Pancreas (tissue), 10 donors: Measurements from ENCODE around the gene HSPB2. TPM values are rescaled to one million over a fixed set of nuclear protein-coding genes. Genes with fewer than 3 reads are reported as not detected.

Source experiments
- ATAC-seq, 4 donors: fragments of 200-7000 bp; cut with Tn5 transposase; one replicate each; pipeline versions ENCODE4 v1.8.0 to v1.9.1; 2020; ENCODE audit warnings: mild to moderate bottlenecking in 4 of 4, moderate library complexity in 4 of 4
- DNase-seq, 6 donors: peaks; one replicate each; pipeline ENCODE4 v3.0.0-alpha.2; 2020
- FAIRE-seq: peaks from 2 replicates; lab custom pipeline; 2012; peaks lifted over from hg19 to GRCh38; lab: Jason Lieb, UNC
- H3K27ac ChIP-seq, 4 donors: fragments of 200-600 bp; sonication (generic); 1 replicate in 3 of 4; 2 replicates in 1 of 4; pipeline versions ENCODE4 v1.5.0 to v1.8.0; 2020
- H3K27me3 ChIP-seq, 4 donors: fragments of 200-600 bp; one replicate each; pipeline ENCODE4 v1.8.0; 2021
- H3K36me3 ChIP-seq, 3 donors: fragments of 200-600 bp; sonication (generic) in 1 of 3; one replicate each; pipeline versions ENCODE4 v1.5.0 to v1.8.0; 2020 to 2021
- H3K4me1 ChIP-seq, 3 donors: fragments of 200-600 bp; one replicate each; pipeline ENCODE4 v1.8.0; 2021
- H3K4me3 ChIP-seq, 4 donors: fragments of 200-600 bp; sonication (generic) in 2 of 4; one replicate each; pipeline versions ENCODE4 v1.5.0 to v1.8.0; 2020 to 2021
- H3K9me3 ChIP-seq, 4 donors: fragments of 200-600 bp; one replicate each; pipeline ENCODE4 v1.8.0; 2021
- WGBS, 2 donors: extraction: QIAGEN DNeasy Blood & Tissue Kit; methylation state at CpG; one replicate each; pipeline ENCODE4 v1.1.7; 2013; 5-methylcytosine and 5-hydroxymethylcytosine counted together
- intact Hi-C, 3 donors: fragments of 100-400 bp; cut with DNase I; formaldehyde crosslinking; loops; one replicate each; pipeline versions ENCODE4 v1.11.1 to v1.14.2; 2022
- polyA plus RNA-seq, 2 donors: library from polyadenylated mRNA; stranded (reverse); fragments of 200-250 nt; gene quantifications; one replicate each; pipeline ENCODE4 v1.2.3, GENCODE V29; 2013
- total RNA-seq, 6 donors: library from RNA; stranded (reverse); fragmentation: NEBNext Ultra II Directional in 4 of 6; extraction: Animal tissue kit (Norgen Biotek cat#: 25700) in 4 of 6; gene quantifications; one replicate each; pipeline versions ENCODE4 v1.2.1 to v1.2.4, GENCODE V29; 2021 to 2023
- TF ChIP-seq, protein P1 (sequence below), 4 donors: fragments of 200-600 bp; sonication (generic) in 3 of 4; IDR thresholded peaks; one replicate each; pipeline versions ENCODE4 v1.5.0 to v1.8.0; 2021; ENCODE audit warnings: antibody characterized with exemption in 4 of 4
- donor health status: healthy with polysubstance abuse.
- donor health status: DM: no; HTN: no; CAD: no; lungs with moderate emphysema.
- donor health status: DM: no; HTN: no; CAD: no.
- donor health status: control.
- donor health status: control.
- donor health status: Bipolar disorder and iron deficiency.
- donor health status: DM: yes; HTN: yes; CAD: no.
- donor health status: DM: no; HTN: no; CAD: no.
- donor health status: DM: no; HTN: no; CAD: no.
- donor health status: DM: yes; HTN: yes; CAD: no.

The HSPB2 gene
- total and polyA plus RNA-seq, 8 donors: 0.32 to 1.5 (median 0.78) TPM; not detected in 1

GRCh38 chr11:111957663-111958444 is 45.3 kb downstream of the HSPB2 start:
- intact Hi-C loops: no loop called here
- H3K27me3 ChIP-seq: no peaks in the 10 kb centered on the region
- H3K4me3 ChIP-seq: no peak overlapping the region
- H3K36me3 ChIP-seq: no peaks in the 10 kb centered on the region
- no peaks in the 10 kb centered on the region for H3K9me3 ChIP-seq
- H3K4me1 ChIP-seq: peaks cover 0 to 17% (median 15%) of the 10 kb centered on the region in 3 donors
- TF ChIP-seq, protein P1, sequence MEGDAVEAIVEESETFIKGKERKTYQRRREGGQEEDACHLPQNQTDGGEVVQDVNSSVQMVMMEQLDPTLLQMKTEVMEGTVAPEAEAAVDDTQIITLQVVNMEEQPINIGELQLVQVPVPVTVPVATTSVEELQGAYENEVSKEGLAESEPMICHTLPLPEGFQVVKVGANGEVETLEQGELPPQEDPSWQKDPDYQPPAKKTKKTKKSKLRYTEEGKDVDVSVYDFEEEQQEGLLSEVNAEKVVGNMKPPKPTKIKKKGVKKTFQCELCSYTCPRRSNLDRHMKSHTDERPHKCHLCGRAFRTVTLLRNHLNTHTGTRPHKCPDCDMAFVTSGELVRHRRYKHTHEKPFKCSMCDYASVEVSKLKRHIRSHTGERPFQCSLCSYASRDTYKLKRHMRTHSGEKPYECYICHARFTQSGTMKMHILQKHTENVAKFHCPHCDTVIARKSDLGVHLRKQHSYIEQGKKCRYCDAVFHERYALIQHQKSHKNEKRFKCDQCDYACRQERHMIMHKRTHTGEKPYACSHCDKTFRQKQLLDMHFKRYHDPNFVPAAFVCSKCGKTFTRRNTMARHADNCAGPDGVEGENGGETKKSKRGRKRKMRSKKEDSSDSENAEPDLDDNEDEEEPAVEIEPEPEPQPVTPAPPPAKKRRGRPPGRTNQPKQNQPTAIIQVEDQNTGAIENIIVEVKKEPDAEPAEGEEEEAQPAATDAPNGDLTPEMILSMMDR (IDR thresholded peaks at IDR 0.05): no peak
- WGBS, 2 donors: 87 to 94% methylated on average over 12 of the region's 12 CpGs
- no peak overlapping the region for H3K27ac ChIP-seq
- DNase-seq: no peak
- FAIRE-seq: no peak
- ATAC-seq: no peak

- ATAC-seq (peak; percentile 92 to 97 (median 96)), DNase-seq (peak in 4 of 6 donors; percentile 47 to 81 (median 66))
These were observed 48.4 kb downstream of the HSPB2 start for GRCh38 chr11:111960916-111961315.

DNA sequence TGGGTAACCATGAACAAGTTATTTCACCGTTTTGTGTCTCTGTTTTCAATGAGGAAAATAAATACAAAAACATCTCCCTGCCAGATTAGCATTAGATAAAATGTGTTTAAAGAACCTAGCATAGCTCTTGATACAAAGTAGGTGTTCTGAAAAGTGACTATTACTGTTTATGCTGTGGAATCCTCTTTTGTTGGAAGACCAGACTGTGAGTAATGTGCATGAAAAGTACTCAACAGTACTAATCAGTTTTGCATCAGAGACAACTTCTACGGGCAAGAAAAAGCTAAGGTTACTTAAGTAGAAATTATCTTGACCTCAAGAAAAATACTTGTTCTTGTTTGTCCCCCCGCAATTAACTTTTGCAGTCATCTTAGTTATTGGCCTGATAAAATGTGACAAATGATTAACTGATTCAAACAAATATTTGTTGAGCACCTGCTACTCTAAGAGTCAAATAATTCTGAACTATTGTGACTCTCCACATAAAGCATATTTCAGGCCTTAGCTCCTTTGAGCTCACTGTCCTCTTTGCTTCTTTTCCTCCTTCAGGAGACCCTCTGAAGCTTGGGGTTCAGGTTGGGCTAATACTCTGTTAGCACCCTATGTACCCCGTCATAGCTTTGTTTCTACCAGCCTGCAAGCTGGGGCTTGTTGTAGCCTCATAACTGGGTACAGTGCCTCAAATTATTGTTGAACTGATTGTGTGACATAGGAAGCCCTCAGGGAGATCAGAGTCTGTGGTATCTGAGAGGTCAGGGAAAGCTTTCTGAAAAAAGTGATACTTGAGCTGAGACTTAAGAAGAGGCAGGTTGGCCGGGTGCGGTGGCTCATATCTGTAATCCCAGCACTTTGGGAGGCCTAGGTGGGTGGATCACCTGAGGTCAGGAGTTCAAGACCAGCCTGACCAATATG is 49.1 kb downstream of the HSPB2 start:
- TF ChIP-seq, protein P1 (IDR thresholded peaks at IDR 0.05): no peak
- Histone ChIP-seq H3K36me3 (no peaks in the 10 kb centered on the region), H3K4me1 (peaks cover 0 to 17% (median 15%) of the 10 kb centered on the region in 3 donors), H3K4me3 (no peak overlapping the region), H3K9me3 (no peaks in the 10 kb centered on the region), H3K27me3 (no peaks in the 10 kb centered on the region), H3K27ac (peak overlapping the region in 1 of 4 donors; percentile 25)
- intact Hi-C loops: no loop called here
- 56 to 64% methylated on average over 6 of the region's 6 CpGs for WGBS, 2 donors
- DNase-seq: no peak
- FAIRE-seq: no peak
- peak in 2 of 4 donors; percentile 14 to 18 for ATAC-seq

More at GRCh38 chr11:111960916-111961315, 48.4 kb downstream of the HSPB2 start:
- TF ChIP-seq, protein P1 (IDR thresholded peaks at IDR 0.05): no peak
- WGBS, 2 donors: 24 to 32% methylated on average over 5 of the region's 5 CpGs
- Histone ChIP-seq H3K9me3 (no peaks in the 10 kb centered on the region), H3K36me3 (no peaks in the 10 kb centered on the region), H3K4me3 (no peak overlapping the region), H3K4me1 (peaks cover 0 to 17% (median 15%) of the 10 kb centered on the region in 3 donors), H3K27me3 (no peaks in the 10 kb centered on the region), H3K27ac (peak overlapping the region in 3 of 4 donors; percentile 16 to 28 (median 25))
- FAIRE-seq: no peak
- intact Hi-C loops: no loop called here

Other genes starting within 250 kb of the HSPB2 start
- gene PPP2R1B, start 146.3 kb upstream of the HSPB2 start, total RNA-seq: 10 to 100 TPM; 23.2 to 50.1 (median 34.5) TPM
- 10 to 100 TPM; 12.6 to 15.9 TPM for gene PPP2R1B, start 146.3 kb upstream of the HSPB2 start, polyA plus RNA-seq
- 10 to 100 TPM; 15.7 to 25.7 (median 21.8) TPM for gene ALG9, start 41.2 kb upstream of the HSPB2 start, total RNA-seq
- 10 to 100 TPM; 19.8 to 37.0 TPM for gene ALG9, start 41.2 kb upstream of the HSPB2 start, polyA plus RNA-seq
- gene FDXACB1, start 33.6 kb upstream of the HSPB2 start, total RNA-seq: 1 to 10 TPM in 3 of 6 donors, under 1 TPM in 3; 0.51 to 1.2 (median 1.1) TPM
- gene FDXACB1, start 33.6 kb upstream of the HSPB2 start, polyA plus RNA-seq: 1 to 10 TPM; 1.6 to 2.1 TPM
- gene CFAP68, start 33.2 kb upstream of the HSPB2 start, total RNA-seq: 10 to 100 TPM; 14.3 to 24.9 (median 16.0) TPM
- gene CFAP68, start 33.2 kb upstream of the HSPB2 start, polyA plus RNA-seq: 10 to 100 TPM; 25.0 to 26.9 TPM
- 10 to 100 TPM in 4 of 6 donors, 1 to 10 TPM in 2; 7.2 to 66.6 (median 16.3) TPM for gene CRYAB, start 964 bp upstream of the HSPB2 start, total RNA-seq
- gene CRYAB, start 964 bp upstream of the HSPB2 start, polyA plus RNA-seq: 10 to 100 TPM; 36.1 to 81.8 TPM
- 10 to 100 TPM in 4 of 6 donors, 1 to 10 TPM in 2; 9.3 to 18.5 (median 11.7) TPM for gene C11orf52, start 6.2 kb downstream of the HSPB2 start, total RNA-seq
- 10 to 100 TPM; 19.4 to 23.3 TPM for gene C11orf52, start 6.2 kb downstream of the HSPB2 start, polyA plus RNA-seq
- 10 to 100 TPM in 1 of 6 donors, 1 to 10 TPM in 5; 3.8 to 11.3 (median 5.9) TPM for gene DIXDC1, start 24.6 kb downstream of the HSPB2 start, total RNA-seq
- 1 to 10 TPM; 3.1 to 4.2 TPM for gene DIXDC1, start 24.6 kb downstream of the HSPB2 start, polyA plus RNA-seq
- gene DLAT, start 112.7 kb downstream of the HSPB2 start, total RNA-seq: 10 to 100 TPM in 2 of 6 donors, 1 to 10 TPM in 4; 5.5 to 13.9 (median 8.6) TPM
- gene DLAT, start 112.7 kb downstream of the HSPB2 start, polyA plus RNA-seq: 1 to 10 TPM; 4.2 to 8.2 TPM
- 1 to 10 TPM in 4 of 6 donors, under 1 TPM in 2; 0.69 to 1.5 (median 1.1) TPM for gene PIH1D2, start 161.3 kb downstream of the HSPB2 start, total RNA-seq
- 1 to 10 TPM; 1.2 to 1.5 TPM for gene PIH1D2, start 161.3 kb downstream of the HSPB2 start, polyA plus RNA-seq
- gene NKAPD1, start 161.6 kb downstream of the HSPB2 start, total RNA-seq: 10 to 100 TPM in 2 of 6 donors, 1 to 10 TPM in 4; 7.5 to 13.4 (median 9.1) TPM
- gene NKAPD1, start 161.6 kb downstream of the HSPB2 start, polyA plus RNA-seq: 1 to 10 TPM; 7.0 to 8.5 TPM
- 10 to 100 TPM; 12.7 to 22.4 (median 17.7) TPM for gene TIMM8B, start 174.0 kb downstream of the HSPB2 start, total RNA-seq
- 10 to 100 TPM; 38.5 to 49.4 TPM for gene TIMM8B, start 174.0 kb downstream of the HSPB2 start, polyA plus RNA-seq
- gene SDHD, start 174.1 kb downstream of the HSPB2 start, total RNA-seq: 10 to 100 TPM; 30.4 to 49.9 (median 39.7) TPM
- gene SDHD, start 174.1 kb downstream of the HSPB2 start, polyA plus RNA-seq: 10 to 100 TPM; 28.5 to 53.1 TPM